SK-N-SH (cell line): ENCODE data around the gene RAB8B.

Experiments used
- ELF1 ChIP-seq: IDR thresholded peaks from 2 replicates; pipeline ENCODE4 v1.4.0; 2012
- EZH2phosphoT487 ChIP-seq: fragments of 200-600 bp; sonication (generic); IDR thresholded peaks from 2 replicates; pipeline ENCODE4 v1.6.1; 2017; ENCODE audit warnings: low read depth, mixed run types, mild to moderate bottlenecking, antibody characterized with exemption, moderate library complexity, borderline replicate concordance
- GABPA ChIP-seq: IDR thresholded peaks from 2 replicates; pipeline ENCODE4 v1.4.0; 2012; ENCODE audit warnings: low read depth, mild to moderate bottlenecking
- GATA2 ChIP-seq: sonication (generic); formaldehyde crosslinking; IDR thresholded peaks from 2 replicates; pipeline ENCODE4 v1.5.0; 2020; ENCODE audit warnings: mild to moderate bottlenecking, missing genetic modification reagents
- JUND ChIP-seq: IDR thresholded peaks from 2 replicates; pipeline ENCODE4 v1.4.0; 2012
- MEF2A ChIP-seq: IDR thresholded peaks from 2 replicates; pipeline ENCODE4 v1.4.0; 2012; ENCODE audit warnings: low read depth, borderline replicate concordance
- POLR2AphosphoS5 ChIP-seq: IDR thresholded peaks from 2 replicates; pipeline ENCODE4 v1.6.1; 2012; ENCODE audit warnings: low read depth, low read length
- RAD21 ChIP-seq: IDR thresholded peaks from 2 replicates; pipeline ENCODE4 v1.6.1; 2012; ENCODE audit warnings: mild to moderate bottlenecking, low read length
- REST ChIP-seq: IDR thresholded peaks from 2 replicates; pipeline ENCODE4 v1.6.1; 2012; ENCODE audit warnings: mild to moderate bottlenecking, low read depth, low read length, moderate library complexity
- SIN3A ChIP-seq: IDR thresholded peaks from 2 replicates; pipeline ENCODE4 v1.6.1; 2012; ENCODE audit warnings: low read depth, mild to moderate bottlenecking, low read length, moderate library complexity, borderline replicate concordance
- TAF1 ChIP-seq: IDR thresholded peaks from 2 replicates; pipeline ENCODE4 v1.6.1; 2012; ENCODE audit warnings: low read depth, mild to moderate bottlenecking, low read length, moderate library complexity, borderline replicate concordance
- TF ChIP-seq, protein P1 (sequence below): fragments of 200-600 bp; sonication (generic); IDR thresholded peaks from 2 replicates; pipeline ENCODE4 v1.6.1; 2017; ENCODE audit warnings: antibody characterized with exemption, mild to moderate bottlenecking, moderate library complexity
- TF ChIP-seq, protein P2 (sequence below): fragments of 150-350 bp; IDR thresholded peaks from 2 replicates; pipeline ENCODE4 v1.6.1; 2017; ENCODE audit warnings: antibody characterized with exemption, low read length, low read depth, borderline replicate concordance

DNA sequence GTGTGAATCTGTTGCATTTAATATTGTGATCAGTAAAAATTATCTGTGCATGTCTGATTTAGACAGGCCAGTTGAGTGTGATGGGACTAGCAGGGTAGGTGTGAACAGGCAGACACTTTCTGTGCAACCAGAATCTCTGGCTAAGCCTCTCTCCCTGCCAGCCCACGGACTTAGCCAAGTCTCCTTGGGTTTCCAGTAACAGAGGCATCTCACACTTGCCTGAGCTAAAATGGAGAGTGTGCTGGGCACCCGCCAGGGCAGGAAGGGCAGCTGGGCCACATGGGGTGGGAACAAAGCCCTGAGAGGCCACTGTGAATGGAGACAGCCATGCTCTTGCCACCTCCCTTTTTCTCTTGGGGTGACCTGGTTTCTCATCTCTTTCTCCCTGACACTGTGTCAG is 19.6 kb upstream of the RAB8B start:
- TF ChIP-seq, protein P1, sequence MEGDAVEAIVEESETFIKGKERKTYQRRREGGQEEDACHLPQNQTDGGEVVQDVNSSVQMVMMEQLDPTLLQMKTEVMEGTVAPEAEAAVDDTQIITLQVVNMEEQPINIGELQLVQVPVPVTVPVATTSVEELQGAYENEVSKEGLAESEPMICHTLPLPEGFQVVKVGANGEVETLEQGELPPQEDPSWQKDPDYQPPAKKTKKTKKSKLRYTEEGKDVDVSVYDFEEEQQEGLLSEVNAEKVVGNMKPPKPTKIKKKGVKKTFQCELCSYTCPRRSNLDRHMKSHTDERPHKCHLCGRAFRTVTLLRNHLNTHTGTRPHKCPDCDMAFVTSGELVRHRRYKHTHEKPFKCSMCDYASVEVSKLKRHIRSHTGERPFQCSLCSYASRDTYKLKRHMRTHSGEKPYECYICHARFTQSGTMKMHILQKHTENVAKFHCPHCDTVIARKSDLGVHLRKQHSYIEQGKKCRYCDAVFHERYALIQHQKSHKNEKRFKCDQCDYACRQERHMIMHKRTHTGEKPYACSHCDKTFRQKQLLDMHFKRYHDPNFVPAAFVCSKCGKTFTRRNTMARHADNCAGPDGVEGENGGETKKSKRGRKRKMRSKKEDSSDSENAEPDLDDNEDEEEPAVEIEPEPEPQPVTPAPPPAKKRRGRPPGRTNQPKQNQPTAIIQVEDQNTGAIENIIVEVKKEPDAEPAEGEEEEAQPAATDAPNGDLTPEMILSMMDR, result no peak
- no peak for TF ChIP-seq ELF1
- TF ChIP-seq TAF1, result no peak
- no peak for TF ChIP-seq GABPA
- TF ChIP-seq MEF2A, result no peak
- no peak for TF ChIP-seq RAD21
- TF ChIP-seq SIN3A, result no peak
- TF ChIP-seq EZH2phosphoT487, result no peak
- no peak for TF ChIP-seq POLR2AphosphoS5
- no peak for TF ChIP-seq GATA2 (CRISPR knock-in tag)
- no peak for TF ChIP-seq REST
- TF ChIP-seq, protein P2, sequence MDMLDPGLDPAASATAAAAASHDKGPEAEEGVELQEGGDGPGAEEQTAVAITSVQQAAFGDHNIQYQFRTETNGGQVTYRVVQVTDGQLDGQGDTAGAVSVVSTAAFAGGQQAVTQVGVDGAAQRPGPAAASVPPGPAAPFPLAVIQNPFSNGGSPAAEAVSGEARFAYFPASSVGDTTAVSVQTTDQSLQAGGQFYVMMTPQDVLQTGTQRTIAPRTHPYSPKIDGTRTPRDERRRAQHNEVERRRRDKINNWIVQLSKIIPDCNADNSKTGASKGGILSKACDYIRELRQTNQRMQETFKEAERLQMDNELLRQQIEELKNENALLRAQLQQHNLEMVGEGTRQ, result no peak
- no peak for TF ChIP-seq JUND
